ENCODE measurements around the gene RUFY4.
"Not testable (repeated sequence)": the region's sequence is repeated elsewhere in the genome, so short reads cannot be mapped to it uniquely, and the experiment has no call there.

The RUFY4 gene

GRCh38 chr2:218068721-218069334 lies at the start of gene RUFY4:
RUFY4 (plus strand) TSS chr2:218069253; CDS start chr2:218070606, 1,353 bp downstream.
- DNase-seq (ENCODE audit: low read depth, low spot score) = peak; percentile 48
- not testable (repeated sequence) for H3K36me3 ChIP-seq (ENCODE audit: control insufficient read depth, insufficient read depth, low read length); H3K4me1 ChIP-seq (ENCODE audit: control insufficient read depth, insufficient read depth, low read length); H3K27me3 ChIP-seq (ENCODE audit: control insufficient read depth, insufficient read depth, low read length); H3K27ac ChIP-seq (ENCODE audit: low read length); H3K9me3 ChIP-seq (ENCODE audit: control insufficient read depth, insufficient read depth, low read length); H3K4me3 ChIP-seq (ENCODE audit: low read length)
- WGBS (ENCODE audit: insufficient coverage, insufficient read length) = no CpG with 5 or more reads among the region's 15 CpGs

- peaks cover 2% of the 10 kb centered on the region; the same call in 1 of the 2 replicates for H3K4me1 ChIP-seq (ENCODE audit: control insufficient read depth, insufficient read depth, low read length)
- H3K36me3 ChIP-seq (ENCODE audit: control insufficient read depth, insufficient read depth, low read length) = no peaks in the 10 kb centered on the region
- DNase-seq (ENCODE audit: low read depth, low spot score) = no peak
- H3K27me3 ChIP-seq (ENCODE audit: control insufficient read depth, insufficient read depth, low read length) = no peaks in the 10 kb centered on the region
- H3K4me3 ChIP-seq (ENCODE audit: low read length) = no peak overlapping the region
- no peaks in the 10 kb centered on the region for H3K9me3 ChIP-seq (ENCODE audit: control insufficient read depth, insufficient read depth, low read length)
- WGBS (ENCODE audit: insufficient coverage, insufficient read length) = no CpG with 5 or more reads among the region's 7 CpGs
- H3K27ac ChIP-seq (ENCODE audit: low read length) = no peak overlapping the region
Measured at GRCh38 chr2:218019411-218020060, 49.5 kb upstream of the RUFY4 start.

- DNase-seq (ENCODE audit: low read depth, low spot score) = no peak
- no peak overlapping the region for H3K27ac ChIP-seq (ENCODE audit: low read length)
- H3K4me3 ChIP-seq (ENCODE audit: low read length) = no peak overlapping the region
- H3K4me1 ChIP-seq (ENCODE audit: control insufficient read depth, insufficient read depth, low read length) = peaks cover 2% of the 10 kb centered on the region; the same call in 1 of the 2 replicates
- H3K27me3 ChIP-seq (ENCODE audit: control insufficient read depth, insufficient read depth, low read length) = no peaks in the 10 kb centered on the region
- no CpG with 5 or more reads among the region's 5 CpGs for WGBS (ENCODE audit: insufficient coverage, insufficient read length)
- no peaks in the 10 kb centered on the region for H3K9me3 ChIP-seq (ENCODE audit: control insufficient read depth, insufficient read depth, low read length)
- H3K36me3 ChIP-seq (ENCODE audit: control insufficient read depth, insufficient read depth, low read length) = no peaks in the 10 kb centered on the region
Measured at GRCh38 chr2:218020281-218020680, 48.8 kb upstream of the RUFY4 start.

GRCh38 chr2:218020966-218021535 lies 48.0 kb upstream of the RUFY4 start:
- H3K4me1 ChIP-seq (ENCODE audit: control insufficient read depth, insufficient read depth, low read length) = peaks cover 2% of the 10 kb centered on the region; the same call in 1 of the 2 replicates
- H3K27ac ChIP-seq (ENCODE audit: low read length) = no peak overlapping the region
- H3K36me3 ChIP-seq (ENCODE audit: control insufficient read depth, insufficient read depth, low read length) = no peaks in the 10 kb centered on the region
- no CpG with 5 or more reads among the region's 6 CpGs for WGBS (ENCODE audit: insufficient coverage, insufficient read length)
- H3K9me3 ChIP-seq (ENCODE audit: control insufficient read depth, insufficient read depth, low read length) = no peaks in the 10 kb centered on the region
- H3K27me3 ChIP-seq (ENCODE audit: control insufficient read depth, insufficient read depth, low read length) = no peaks in the 10 kb centered on the region
- no peak overlapping the region for H3K4me3 ChIP-seq (ENCODE audit: low read length)
- DNase-seq (ENCODE audit: low read depth, low spot score) = no peak

GRCh38 chr2:218021536-218022071 lies 47.4 kb upstream of the RUFY4 start:
- H3K27ac ChIP-seq (ENCODE audit: low read length) = no peak overlapping the region
- no peaks in the 10 kb centered on the region for H3K9me3 ChIP-seq (ENCODE audit: control insufficient read depth, insufficient read depth, low read length)
- peaks cover 2% of the 10 kb centered on the region; the same call in 1 of the 2 replicates for H3K4me1 ChIP-seq (ENCODE audit: control insufficient read depth, insufficient read depth, low read length)
- H3K4me3 ChIP-seq (ENCODE audit: low read length) = no peak overlapping the region
- H3K27me3 ChIP-seq (ENCODE audit: control insufficient read depth, insufficient read depth, low read length) = no peaks in the 10 kb centered on the region
- DNase-seq (ENCODE audit: low read depth, low spot score) = no peak
- WGBS (ENCODE audit: insufficient coverage, insufficient read length) = no CpG with 5 or more reads among the region's 12 CpGs
- no peaks in the 10 kb centered on the region for H3K36me3 ChIP-seq (ENCODE audit: control insufficient read depth, insufficient read depth, low read length)

- Histone ChIP-seq H3K4me1 (ENCODE audit: control insufficient read depth, insufficient read depth, low read length) (peaks cover 2% of the 10 kb centered on the region; the same call in 1 of the 2 replicates), H3K4me3 (ENCODE audit: low read length) (no peak overlapping the region), H3K36me3 (ENCODE audit: control insufficient read depth, insufficient read depth, low read length) (no peaks in the 10 kb centered on the region), H3K27ac (ENCODE audit: low read length) (no peak overlapping the region), H3K9me3 (ENCODE audit: control insufficient read depth, insufficient read depth, low read length) (no peaks in the 10 kb centered on the region), H3K27me3 (ENCODE audit: control insufficient read depth, insufficient read depth, low read length) (no peaks in the 10 kb centered on the region)
- DNase-seq (ENCODE audit: low read depth, low spot score) = no peak
- no CpG with 5 or more reads among the region's 10 CpGs for WGBS (ENCODE audit: insufficient coverage, insufficient read length)
Measured at GRCh38 chr2:218022131-218022850, 46.8 kb upstream of the RUFY4 start.

GRCh38 chr2:218022851-218023530 lies 46.1 kb upstream of the RUFY4 start:
- H3K4me3 ChIP-seq (ENCODE audit: low read length) = no peak overlapping the region
- peaks cover 2% of the 10 kb centered on the region; the same call in 1 of the 2 replicates for H3K4me1 ChIP-seq (ENCODE audit: control insufficient read depth, insufficient read depth, low read length)
- H3K9me3 ChIP-seq (ENCODE audit: control insufficient read depth, insufficient read depth, low read length) = no peaks in the 10 kb centered on the region
- DNase-seq (ENCODE audit: low read depth, low spot score) = no peak
- H3K27ac ChIP-seq (ENCODE audit: low read length) = no peak overlapping the region
- WGBS (ENCODE audit: insufficient coverage, insufficient read length) = no CpG with 5 or more reads among the region's 7 CpGs
- H3K27me3 ChIP-seq (ENCODE audit: control insufficient read depth, insufficient read depth, low read length) = no peaks in the 10 kb centered on the region
- no peaks in the 10 kb centered on the region for H3K36me3 ChIP-seq (ENCODE audit: control insufficient read depth, insufficient read depth, low read length)

GRCh38 chr2:218023636-218024035 lies 45.4 kb upstream of the RUFY4 start:
- no CpG with 5 or more reads among the region's 3 CpGs for WGBS (ENCODE audit: insufficient coverage, insufficient read length)
- Histone ChIP-seq H3K4me1 (ENCODE audit: control insufficient read depth, insufficient read depth, low read length) (peaks cover 2% of the 10 kb centered on the region; the same call in 1 of the 2 replicates), H3K4me3 (ENCODE audit: low read length) (no peak overlapping the region), H3K27ac (ENCODE audit: low read length) (no peak overlapping the region), H3K36me3 (ENCODE audit: control insufficient read depth, insufficient read depth, low read length) (no peaks in the 10 kb centered on the region), H3K9me3 (ENCODE audit: control insufficient read depth, insufficient read depth, low read length) (no peaks in the 10 kb centered on the region), H3K27me3 (ENCODE audit: control insufficient read depth, insufficient read depth, low read length) (no peaks in the 10 kb centered on the region)
- no peak for DNase-seq (ENCODE audit: low read depth, low spot score)

- WGBS (ENCODE audit: insufficient coverage, insufficient read length) = no CpG with 5 or more reads among the region's 2 CpGs
Measured at GRCh38 chr2:218024336-218024735, 44.7 kb upstream of the RUFY4 start.

GRCh38 chr2:218024871-218025270 lies 44.2 kb upstream of the RUFY4 start:
- Histone ChIP-seq H3K4me3 (ENCODE audit: low read length) (no peak overlapping the region), H3K36me3 (ENCODE audit: control insufficient read depth, insufficient read depth, low read length) (no peaks in the 10 kb centered on the region), H3K27me3 (ENCODE audit: control insufficient read depth, insufficient read depth, low read length) (no peaks in the 10 kb centered on the region), H3K9me3 (ENCODE audit: control insufficient read depth, insufficient read depth, low read length) (no peaks in the 10 kb centered on the region), H3K4me1 (ENCODE audit: control insufficient read depth, insufficient read depth, low read length) (peaks cover 2% of the 10 kb centered on the region; the same call in 1 of the 2 replicates), H3K27ac (ENCODE audit: low read length) (no peak overlapping the region)
- no CpG with 5 or more reads among the region's 2 CpGs for WGBS (ENCODE audit: insufficient coverage, insufficient read length)
- DNase-seq (ENCODE audit: low read depth, low spot score) = no peak

More at GRCh38 chr2:218024336-218024735, 44.7 kb upstream of the RUFY4 start:
- H3K27ac ChIP-seq (ENCODE audit: low read length) = no peak overlapping the region
- H3K4me3 ChIP-seq (ENCODE audit: low read length) = no peak overlapping the region
- DNase-seq (ENCODE audit: low read depth, low spot score) = no peak
- H3K27me3 ChIP-seq (ENCODE audit: control insufficient read depth, insufficient read depth, low read length) = no peaks in the 10 kb centered on the region
- no peaks in the 10 kb centered on the region for H3K9me3 ChIP-seq (ENCODE audit: control insufficient read depth, insufficient read depth, low read length)
- H3K4me1 ChIP-seq (ENCODE audit: control insufficient read depth, insufficient read depth, low read length) = peaks cover 2% of the 10 kb centered on the region; the same call in 1 of the 2 replicates
- no peaks in the 10 kb centered on the region for H3K36me3 ChIP-seq (ENCODE audit: control insufficient read depth, insufficient read depth, low read length)
